RWPE2 (cell line): Measurements from ENCODE around the gene MSMB.

Experiments
- ATAC-seq: fragments of 200-7000 bp; cut with Tn5 transposase; 3 replicates; pipeline ENCODE4 v1.9.1; 2021; ENCODE audit warnings: low read depth
- DNase-seq: peaks from one replicate; pipeline ENCODE4 v3.0.0-alpha.2; 2020; ENCODE audit warnings: low spot score
- H3K27ac ChIP-seq: fragments of 450-650 bp; 2 replicates; pipeline ENCODE4 v1.5.1; 2017; ENCODE audit warnings: mild to moderate bottlenecking; ENCODE audit not compliant: poor library complexity, severe bottlenecking
- H3K27me3 ChIP-seq: fragments of 250-450 bp; sonication (Bioruptor Pico); 2 replicates; pipeline ENCODE4 v1.5.1; 2021; ENCODE audit warnings: mild to moderate bottlenecking, moderate library complexity; ENCODE audit not compliant: insufficient read depth, poor library complexity, severe bottlenecking
- H3K36me3 ChIP-seq: fragments of 250-450 bp; sonication (Bioruptor Pico); 2 replicates; pipeline ENCODE4 v1.5.1; 2020; ENCODE audit warnings: low read depth, mild to moderate bottlenecking, moderate library complexity
- H3K4me1 ChIP-seq: fragments of 250-450 bp; sonication (Bioruptor Pico); 2 replicates; pipeline ENCODE4 v1.5.1; 2021; ENCODE audit warnings: mild to moderate bottlenecking, moderate library complexity; ENCODE audit not compliant: insufficient read depth, poor library complexity, severe bottlenecking
- H3K4me3 ChIP-seq: fragments of 250-450 bp; sonication (Bioruptor Pico); 2 replicates; pipeline ENCODE4 v1.5.1; 2021; ENCODE audit warnings: mild to moderate bottlenecking, moderate library complexity; ENCODE audit not compliant: severe bottlenecking
- H3K9me3 ChIP-seq: fragments of 250-450 bp; sonication (Bioruptor Pico); 2 replicates; pipeline ENCODE4 v1.5.1; 2021; ENCODE audit warnings: mild to moderate bottlenecking, moderate library complexity; ENCODE audit not compliant: severe bottlenecking
- TF ChIP-seq, protein P1 (sequence below): fragments of 450-650 bp; IDR thresholded peaks from one replicate; pipeline ENCODE4 v1.5.1; 2017; ENCODE audit warnings: mild to moderate bottlenecking, moderate library complexity; ENCODE audit not compliant: poor library complexity, severe bottlenecking

The MSMB gene

DNA sequence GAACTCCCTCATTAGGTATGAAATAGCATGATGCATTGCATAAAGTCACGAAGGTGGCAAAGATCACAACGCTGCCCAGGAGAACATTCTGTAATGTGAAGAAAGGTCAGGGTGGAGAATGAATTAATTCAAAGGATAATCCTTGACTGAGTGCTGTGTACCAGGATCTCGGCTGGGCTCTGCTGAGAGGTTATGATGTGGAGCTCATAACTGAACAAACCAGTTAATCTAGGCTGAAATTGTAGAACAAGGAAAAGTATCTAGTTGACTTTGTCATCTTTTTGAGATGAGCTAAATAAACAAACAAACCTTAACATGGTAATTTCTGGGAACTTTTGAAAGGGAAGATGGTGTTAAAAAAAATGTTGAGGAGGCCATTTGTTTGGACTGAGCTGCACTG, 6.1 kb downstream of the MSMB start:
- no peaks in the 10 kb centered on the region for H3K9me3 ChIP-seq
- H3K36me3 ChIP-seq, result no peaks in the 10 kb centered on the region
- H3K27ac ChIP-seq, result no peak overlapping the region
- no peak for DNase-seq
- H3K4me3 ChIP-seq, result no peak overlapping the region
- H3K4me1 ChIP-seq, result no peaks in the 10 kb centered on the region
- no peaks in the 10 kb centered on the region for H3K27me3 ChIP-seq
- TF ChIP-seq, protein P1, sequence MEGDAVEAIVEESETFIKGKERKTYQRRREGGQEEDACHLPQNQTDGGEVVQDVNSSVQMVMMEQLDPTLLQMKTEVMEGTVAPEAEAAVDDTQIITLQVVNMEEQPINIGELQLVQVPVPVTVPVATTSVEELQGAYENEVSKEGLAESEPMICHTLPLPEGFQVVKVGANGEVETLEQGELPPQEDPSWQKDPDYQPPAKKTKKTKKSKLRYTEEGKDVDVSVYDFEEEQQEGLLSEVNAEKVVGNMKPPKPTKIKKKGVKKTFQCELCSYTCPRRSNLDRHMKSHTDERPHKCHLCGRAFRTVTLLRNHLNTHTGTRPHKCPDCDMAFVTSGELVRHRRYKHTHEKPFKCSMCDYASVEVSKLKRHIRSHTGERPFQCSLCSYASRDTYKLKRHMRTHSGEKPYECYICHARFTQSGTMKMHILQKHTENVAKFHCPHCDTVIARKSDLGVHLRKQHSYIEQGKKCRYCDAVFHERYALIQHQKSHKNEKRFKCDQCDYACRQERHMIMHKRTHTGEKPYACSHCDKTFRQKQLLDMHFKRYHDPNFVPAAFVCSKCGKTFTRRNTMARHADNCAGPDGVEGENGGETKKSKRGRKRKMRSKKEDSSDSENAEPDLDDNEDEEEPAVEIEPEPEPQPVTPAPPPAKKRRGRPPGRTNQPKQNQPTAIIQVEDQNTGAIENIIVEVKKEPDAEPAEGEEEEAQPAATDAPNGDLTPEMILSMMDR, result no peak
- no peak for ATAC-seq

- H3K27ac ChIP-seq, result no peak overlapping the region
- no peaks in the 10 kb centered on the region for H3K36me3 ChIP-seq
- no peaks in the 10 kb centered on the region for H3K9me3 ChIP-seq
- DNase-seq (no peak), ATAC-seq (no peak)
- no peaks in the 10 kb centered on the region for H3K27me3 ChIP-seq
- H3K4me3 ChIP-seq, result no peak overlapping the region
- H3K4me1 ChIP-seq, result no peaks in the 10 kb centered on the region
- TF ChIP-seq, protein P1, result no peak
These were observed 8.8 kb downstream of the MSMB start for GRCh38 chr10:46037107-46037825.

GRCh38 chr10:46035923-46036849, 9.9 kb downstream of the MSMB start:
- DNase-seq, result no peak
- H3K27ac ChIP-seq, result no peak overlapping the region
- no peaks in the 10 kb centered on the region for H3K9me3 ChIP-seq

DNA sequence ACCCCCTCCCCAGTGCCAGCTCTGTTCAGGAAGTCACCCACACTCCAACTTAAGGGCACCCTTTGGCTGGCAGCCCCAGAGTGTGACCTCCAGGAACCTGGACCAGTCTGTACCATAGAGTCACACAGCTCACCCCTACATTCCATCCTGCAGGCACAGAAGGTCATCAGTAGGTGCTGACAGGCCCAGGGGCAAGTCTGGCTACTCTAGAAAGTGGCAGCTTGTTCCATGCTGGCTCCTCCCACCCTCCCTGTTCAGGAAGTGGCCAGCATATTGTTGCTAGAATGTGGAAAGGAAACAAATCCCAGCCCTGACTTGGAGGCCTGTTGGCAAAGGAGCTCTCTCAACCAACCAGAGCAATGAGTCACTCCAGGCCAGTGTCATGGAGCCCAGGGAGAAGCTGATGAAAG, 12.5 kb downstream of the MSMB start:
- H3K27ac ChIP-seq, result no peak overlapping the region
- no peak overlapping the region for H3K4me3 ChIP-seq
- DNase-seq (no peak), ATAC-seq (peak; percentile 16; the same call in 1 of the 3 replicates)
- peaks cover 9% of the 10 kb centered on the region for H3K4me1 ChIP-seq
- no peaks in the 10 kb centered on the region for H3K27me3 ChIP-seq
- TF ChIP-seq, protein P1, result no peak
- no peaks in the 10 kb centered on the region for H3K36me3 ChIP-seq
- H3K9me3 ChIP-seq, result no peaks in the 10 kb centered on the region

More at GRCh38 chr10:46035923-46036849, 9.9 kb downstream of the MSMB start:
- no peak for ATAC-seq
- Histone ChIP-seq H3K36me3 (no peaks in the 10 kb centered on the region), H3K4me1 (no peaks in the 10 kb centered on the region), H3K4me3 (no peak overlapping the region), H3K27me3 (no peaks in the 10 kb centered on the region)
- TF ChIP-seq, protein P1, result no peak
